Measurements from ENCODE around the gene PTGER3. TPM values are rescaled to one million over a fixed set of nuclear protein-coding genes. Genes with fewer than 3 reads are reported as not detected.

The PTGER3 gene
- total RNA-seq, 1 donor from 2014 or later = 0.29 TPM

GRCh38 chr1:70961374-70961975 is 86.1 kb downstream of the PTGER3 start:
- Mint-ChIP-seq H3K4me3 (ENCODE audit: unreplicated experiment) (no peak overlapping the region), H3K9me3 (ENCODE audit: unreplicated experiment) (peaks cover 6% of the 10 kb centered on the region), H3K4me1 (ENCODE audit: low read depth, unreplicated experiment) (no peaks in the 10 kb centered on the region), H3K27ac (ENCODE audit: unreplicated experiment) (no peak overlapping the region), H3K27me3 (ENCODE audit: unreplicated experiment) (no peaks in the 10 kb centered on the region), H3K36me3 (ENCODE audit: unreplicated experiment) (no peaks in the 10 kb centered on the region)
- no peak for DNase-seq
- TF ChIP-seq CTCF (IDR thresholded peaks at IDR 0.05; ENCODE audit: partially characterized antibody, unreplicated experiment) = no peak

GRCh38 chr1:70948396-70949017 is 99.1 kb downstream of the PTGER3 start:
- Mint-ChIP-seq H3K27ac (ENCODE audit: unreplicated experiment) (no peak overlapping the region), H3K4me3 (ENCODE audit: unreplicated experiment) (no peak overlapping the region), H3K27me3 (ENCODE audit: unreplicated experiment) (no peaks in the 10 kb centered on the region)

GRCh38 chr1:70947835-70948234 is 99.8 kb downstream of the PTGER3 start:
- no peak for DNase-seq
- no peaks in the 10 kb centered on the region for H3K9me3 Mint-ChIP-seq (ENCODE audit: unreplicated experiment)
- H3K4me3 Mint-ChIP-seq (ENCODE audit: unreplicated experiment) = no peak overlapping the region
- no peaks in the 10 kb centered on the region for H3K36me3 Mint-ChIP-seq (ENCODE audit: unreplicated experiment)
- TF ChIP-seq CTCF (IDR thresholded peaks at IDR 0.05; ENCODE audit: partially characterized antibody, unreplicated experiment) = no peak
- H3K4me1 Mint-ChIP-seq (ENCODE audit: low read depth, unreplicated experiment) = no peaks in the 10 kb centered on the region
- H3K27me3 Mint-ChIP-seq (ENCODE audit: unreplicated experiment) = no peaks in the 10 kb centered on the region
- no peak overlapping the region for H3K27ac Mint-ChIP-seq (ENCODE audit: unreplicated experiment)

More at GRCh38 chr1:70948396-70949017, 99.1 kb downstream of the PTGER3 start:
- Mint-ChIP-seq H3K36me3 (ENCODE audit: unreplicated experiment) (no peaks in the 10 kb centered on the region), H3K9me3 (ENCODE audit: unreplicated experiment) (no peaks in the 10 kb centered on the region), H3K4me1 (ENCODE audit: low read depth, unreplicated experiment) (no peaks in the 10 kb centered on the region)
- DNase-seq = no peak
- TF ChIP-seq CTCF (IDR thresholded peaks at IDR 0.05; ENCODE audit: partially characterized antibody, unreplicated experiment) = no peak

- H3K4me1 Mint-ChIP-seq (ENCODE audit: low read depth, unreplicated experiment) = no peaks in the 10 kb centered on the region
- H3K9me3 Mint-ChIP-seq (ENCODE audit: unreplicated experiment) = no peaks in the 10 kb centered on the region
- no peak for TF ChIP-seq CTCF (IDR thresholded peaks at IDR 0.05; ENCODE audit: partially characterized antibody, unreplicated experiment)
- H3K4me3 Mint-ChIP-seq (ENCODE audit: unreplicated experiment) = no peak overlapping the region
- H3K27me3 Mint-ChIP-seq (ENCODE audit: unreplicated experiment) = no peaks in the 10 kb centered on the region
- no peak overlapping the region for H3K27ac Mint-ChIP-seq (ENCODE audit: unreplicated experiment)
- no peaks in the 10 kb centered on the region for H3K36me3 Mint-ChIP-seq (ENCODE audit: unreplicated experiment)
- no peak for DNase-seq
These were observed 101.9 kb downstream of the PTGER3 start for GRCh38 chr1:70945676-70946075.

- Mint-ChIP-seq H3K27me3 (ENCODE audit: unreplicated experiment) (no peaks in the 10 kb centered on the region), H3K36me3 (ENCODE audit: unreplicated experiment) (peaks cover 2% of the 10 kb centered on the region), H3K9me3 (ENCODE audit: unreplicated experiment) (no peaks in the 10 kb centered on the region), H3K4me3 (ENCODE audit: unreplicated experiment) (no peak overlapping the region), H3K27ac (ENCODE audit: unreplicated experiment) (no peak overlapping the region), H3K4me1 (ENCODE audit: low read depth, unreplicated experiment) (no peaks in the 10 kb centered on the region)
- no peak for DNase-seq
- TF ChIP-seq CTCF (IDR thresholded peaks at IDR 0.05; ENCODE audit: partially characterized antibody, unreplicated experiment) = no peak
These were observed 102.4 kb downstream of the PTGER3 start for GRCh38 chr1:70945251-70945650.

Data from glutamatergic neuron (in vitro differentiated cells).